OCI-LY3 (cell line): ENCODE results near the gene PYY.
A peak's percentile ranks its signal among the peaks of the same experiment; 100 is the strongest.

ENCODE experiments used
- H2AFZ ChIP-seq: fragments of 200-600, 300-600 bp; shearing (Covaris generic); 2 replicates; pipeline ENCODE4 v1.6.0; 2014; ENCODE audit warnings: antibody characterized with exemption, low read depth, low read length
- H3K27ac ChIP-seq: fragments of 200-600, 300-600 bp; sonication (generic); 2 replicates; pipeline ENCODE4 v1.5.1; 2014; ENCODE audit warnings: mild to moderate bottlenecking, low read length, moderate library complexity, mixed read lengths
- H3K27me3 ChIP-seq: fragments of 200-600, 300-600 bp; sonication (generic); 2 replicates; pipeline ENCODE4 v1.6.1; 2014; ENCODE audit warnings: low read depth, low read length, mixed read lengths
- H3K36me3 ChIP-seq: fragments of 200-600, 300-600 bp; sonication (generic); replicated peaks from 2 replicates; pipeline ENCODE3; 2014; ENCODE audit warnings: low read depth, low read length, mixed read lengths
- H3K4me1 ChIP-seq: fragments of 300-600, 200-600 bp; sonication (generic); 2 replicates; pipeline ENCODE4 v1.6.1; 2014; ENCODE audit warnings: low read length, mixed read lengths
- H3K4me2 ChIP-seq: fragments of 200-600, 300-600 bp; sonication (generic); 2 replicates; pipeline ENCODE4 v1.6.1; 2014; ENCODE audit warnings: low read length, mixed read lengths
- H3K4me3 ChIP-seq: fragments of 300-600, 200-600 bp; sonication (generic); 2 replicates; pipeline ENCODE4 v1.5.1; 2014; ENCODE audit warnings: antibody characterized with exemption, mild to moderate bottlenecking, low read length, moderate library complexity
- H3K79me2 ChIP-seq: fragments of 300-600, 200-600 bp; shearing (Covaris generic); 2 replicates; pipeline ENCODE4 v1.6.1; 2014; ENCODE audit warnings: mild to moderate bottlenecking, low read length, mixed read lengths
- H3K9ac ChIP-seq: fragments of 300-600, 200-600 bp; shearing (Covaris generic); 2 replicates; pipeline ENCODE4 v1.6.0; 2014; ENCODE audit warnings: mild to moderate bottlenecking, low read length, moderate library complexity
- H3K9me3 ChIP-seq: fragments of 200-600, 300-600 bp; shearing (Covaris generic); 2 replicates; pipeline ENCODE4 v1.6.1; 2014; ENCODE audit warnings: low read length, mixed read lengths; ENCODE audit not compliant: insufficient read depth
- H4K20me1 ChIP-seq: fragments of 200-600, 300-600 bp; sonication (generic); 2 replicates; pipeline ENCODE4 v1.6.1; 2016; ENCODE audit warnings: low read length, mixed read lengths; ENCODE audit not compliant: insufficient read depth
- CTCF ChIP-seq: fragments of 200-600, 300-600 bp; sonication (generic); IDR thresholded peaks from 2 replicates; pipeline ENCODE4 v1.5.1; 2014; ENCODE audit warnings: antibody characterized with exemption, low read length, low read depth
- EZH2phosphoT487 ChIP-seq: fragments of 200-600 bp; shearing (Covaris generic); IDR thresholded peaks from 2 replicates; pipeline ENCODE4 v1.6.1; 2018; ENCODE audit warnings: antibody characterized with exemption, mixed run types, low read depth

PYY gene

GRCh38 chr17:43911904-43912303 is 41.8 kb downstream of the PYY start:
- H3K9ac ChIP-seq: no peak overlapping the region
- TF ChIP-seq CTCF: no peak
- no peak for TF ChIP-seq EZH2phosphoT487
- no peaks in the 10 kb centered on the region for H3K36me3 ChIP-seq
- H3K9me3 ChIP-seq: no peaks in the 10 kb centered on the region
- no peak overlapping the region for H3K27ac ChIP-seq
- no peaks in the 10 kb centered on the region for H3K79me2 ChIP-seq
- H3K4me3 ChIP-seq: no peak overlapping the region
- H4K20me1 ChIP-seq: 0 out of 2 replicates have a peak, but pooled peaks cover 3% of the 10 kb centered on the region
- H2AFZ ChIP-seq: no peak overlapping the region
- H3K4me1 ChIP-seq: peaks cover 4% of the 10 kb centered on the region; the same call in 1 of the 2 replicates
- peaks cover 13% of the 10 kb centered on the region for H3K27me3 ChIP-seq
- no peak overlapping the region for H3K4me2 ChIP-seq

GRCh38 chr17:43909537-43910231 is 44.1 kb downstream of the PYY start:
- Histone ChIP-seq H3K4me3 (no peak overlapping the region), H3K27ac (no peak overlapping the region), H2AFZ (no peak overlapping the region), H3K4me2 (no peak overlapping the region), H3K9me3 (no peaks in the 10 kb centered on the region), H3K36me3 (no peaks in the 10 kb centered on the region), H3K9ac (no peak overlapping the region), H4K20me1 (0 out of 2 replicates have a peak, but pooled peaks cover 3% of the 10 kb centered on the region), H3K4me1 (peaks cover 6% of the 10 kb centered on the region; the same call in 1 of the 2 replicates), H3K27me3 (peaks cover 15% of the 10 kb centered on the region), H3K79me2 (no peaks in the 10 kb centered on the region)
- no peak for TF ChIP-seq CTCF
- no peak for TF ChIP-seq EZH2phosphoT487

- TF ChIP-seq EZH2phosphoT487 (no peak), CTCF (no peak)
- Histone ChIP-seq H3K36me3 (no peaks in the 10 kb centered on the region), H2AFZ (0 out of 2 replicates have a peak overlapping the region, but pooled peaks have one; percentile 69), H3K9ac (no peak overlapping the region), H3K27ac (no peak overlapping the region), H3K27me3 (peaks cover 22% of the 10 kb centered on the region), H3K9me3 (no peaks in the 10 kb centered on the region), H3K79me2 (no peaks in the 10 kb centered on the region), H3K4me2 (peak overlapping the region; percentile 78), H4K20me1 (0 out of 2 replicates have a peak, but pooled peaks cover 3% of the 10 kb centered on the region), H3K4me3 (peak overlapping the region; percentile 74), H3K4me1 (peaks cover 6% of the 10 kb centered on the region; the same call in 1 of the 2 replicates)
Observed at GRCh38 chr17:43907998-43908721, 45.6 kb downstream of the PYY start.

GRCh38 chr17:43907425-43907981 is 46.2 kb downstream of the PYY start, which contains the start of gene MPP2:
TSS of gene MPP2 (minus strand) at chr17:43907536. CDS start at chr17:43904460, 3,076 bp downstream.
- peaks cover 22% of the 10 kb centered on the region for H3K27me3 ChIP-seq
- no peaks in the 10 kb centered on the region for H3K9me3 ChIP-seq
- TF ChIP-seq CTCF (0 out of 2 replicates have a peak, but pooled peaks have one; percentile 9), EZH2phosphoT487 (no peak)
- H4K20me1 ChIP-seq: 0 out of 2 replicates have a peak, but pooled peaks cover 3% of the 10 kb centered on the region
- peak within 1 kb of the TSS; percentile 78 for H3K4me2 ChIP-seq
- no peaks in the 10 kb centered on the region for H3K36me3 ChIP-seq
- no peaks in the 10 kb centered on the region for H3K79me2 ChIP-seq
- H3K9ac ChIP-seq: peak within 1 kb of the TSS; percentile 31; the same call in 1 of the 2 replicates
- H2AFZ ChIP-seq: peak within 1 kb of the TSS; percentile 69
- H3K4me1 ChIP-seq: peaks cover 6% of the 10 kb centered on the region; the same call in 1 of the 2 replicates
- H3K4me3 ChIP-seq: peak within 1 kb of the TSS; percentile 74
- H3K27ac ChIP-seq: no peak within 1 kb of the TSS
